H1 (cell line): ENCODE measurements around the gene PNPLA1. TPM values are rescaled to one million over a fixed set of nuclear protein-coding genes. Genes with fewer than 3 reads are reported as not detected.

Source experiments
- CTCF ChIA-PET: fragments of 300-600 bp; sonication (Branson Sonifier 250); formaldehyde crosslinking; loops from one replicate; lab custom pipeline; 2021; ENCODE audit not compliant: partially characterized antibody; lab: Charles Lee
- POLR2A ChIA-PET: fragments of 300-600 bp; sonication (Branson Sonifier 250); formaldehyde crosslinking; loops from one replicate; lab custom pipeline; 2021; ENCODE audit warnings: inconsistent platforms; ENCODE audit not compliant: partially characterized antibody; lab: Charles Lee
- DNase-seq, 2 experiments: peaks; one replicate each; pipeline versions ENCODE4 v3.0.0 to v3.0.0-alpha.2; 2010 to 2022; ENCODE audit warnings: low spot score in 2 of 2, low read depth in 1 of 2, mixed read lengths in 1 of 2
- FAIRE-seq: peaks from 2 replicates; lab custom pipeline; 2011; peaks lifted over from hg19 to GRCh38; lab: Jason Lieb, UNC
- H2AFZ ChIP-seq: 2 replicates; pipeline ENCODE4 v1.8.1; 2012; ENCODE audit warnings: low read length, inconsistent platforms
- H2AK5ac ChIP-seq: 2 replicates; pipeline ENCODE4 v1.6.1; 2013; ENCODE audit warnings: low read depth, low read length
- H2BK120ac ChIP-seq: replicated peaks from 2 replicates; pipeline ENCODE3; 2013; ENCODE audit warnings: low read depth, low read length, inconsistent platforms
- H2BK12ac ChIP-seq: 2 replicates; pipeline ENCODE4 v1.6.1; 2013; ENCODE audit warnings: low read depth, low read length
- H2BK15ac ChIP-seq: 2 replicates; pipeline ENCODE4 v1.6.1; 2013; ENCODE audit warnings: low read length
- H2BK20ac ChIP-seq: 2 replicates; pipeline ENCODE4 v1.6.1; 2013; ENCODE audit warnings: low read length
- H2BK5ac ChIP-seq: 2 replicates; pipeline ENCODE4 v1.6.1; 2013; ENCODE audit warnings: low read depth, low read length
- H3K14ac ChIP-seq: 2 replicates; pipeline ENCODE4 v1.6.1; 2013; ENCODE audit warnings: inconsistent platforms; ENCODE audit not compliant: insufficient read length
- H3K18ac ChIP-seq: 2 replicates; pipeline ENCODE4 v1.6.1; 2013; ENCODE audit warnings: low read length; ENCODE audit errors: extremely low read depth
- H3K23ac ChIP-seq: 2 replicates; pipeline ENCODE4 v1.6.1; 2013; ENCODE audit warnings: inconsistent platforms; ENCODE audit not compliant: insufficient read length
- H3K23me2 ChIP-seq: 2 replicates; pipeline ENCODE4 v1.6.1; 2013; ENCODE audit warnings: low read depth, low read length
- H3K27ac ChIP-seq: 2 replicates; pipeline ENCODE4 v1.6.1; 2011; ENCODE audit warnings: low read depth, low read length, inconsistent platforms
- H3K27me3 ChIP-seq, 4 experiments: replicated peaks in 1 of 4; 1 replicate in 1 of 4; 2 replicates in 3 of 4; pipeline versions ENCODE4 v1.6.1 to v1.8.1; 2011 to 2013; ENCODE audit warnings: low read length in 3 of 4, mild to moderate bottlenecking in 3 of 4, inconsistent platforms in 2 of 4, mixed read lengths in 2 of 4, moderate library complexity in 1 of 4; ENCODE audit not compliant: control insufficient read depth in 3 of 4, insufficient read depth in 3 of 4; ENCODE audit errors: extremely low read depth in 1 of 4
- H3K36me3 ChIP-seq, 4 experiments: 2 replicates each; pipeline versions ENCODE4 v1.6.1 to v1.8.1; 2011 to 2013; ENCODE audit warnings: mild to moderate bottlenecking in 4 of 4, low read length in 3 of 4, moderate library complexity in 2 of 4, control low read depth in 1 of 4, inconsistent platforms in 1 of 4; ENCODE audit not compliant: insufficient read depth in 4 of 4, control insufficient read depth in 2 of 4
- H3K4ac ChIP-seq: replicated peaks from 2 replicates; pipeline ENCODE3; 2013; ENCODE audit warnings: low read length, low read depth, mixed read lengths, inconsistent platforms; ENCODE audit not compliant: insufficient read length
- H3K4me1 ChIP-seq, 4 experiments: replicated peaks in 1 of 4; 1 replicate in 1 of 4; 2 replicates in 3 of 4; pipeline versions ENCODE4 v1.6.1 to v1.8.1; 2011 to 2013; ENCODE audit warnings: low read length in 3 of 4, inconsistent platforms in 2 of 4, mixed read lengths in 1 of 4; ENCODE audit not compliant: insufficient read depth in 4 of 4, control insufficient read depth in 3 of 4
- H3K4me2 ChIP-seq, 2 experiments: 2 replicates each; pipeline versions ENCODE4 v1.6.1 to v1.8.1; 2011 to 2013; ENCODE audit warnings: low read depth in 2 of 2, low read length in 2 of 2, control low read depth in 1 of 2, inconsistent platforms in 1 of 2, mild to moderate bottlenecking in 1 of 2; ENCODE audit not compliant: insufficient read depth in 1 of 2
- H3K4me3 ChIP-seq, 4 experiments: fragments of 200-600, 300-600 bp in 1 of 4; sonication (generic), shearing (Covaris generic), sonication (Bioruptor Twin) in 1 of 4; 2 replicates each; pipeline versions ENCODE4 v1.5.1 to v1.8.1; 2011 to 2016; ENCODE audit warnings: low read length in 4 of 4, low read depth in 3 of 4, control low read depth in 2 of 4, inconsistent platforms in 2 of 4, mild to moderate bottlenecking in 2 of 4, mixed read lengths in 1 of 4, moderate library complexity in 1 of 4; ENCODE audit not compliant: insufficient read depth in 2 of 4; ENCODE audit errors: extremely low read depth in 1 of 4
- H3K56ac ChIP-seq: replicated peaks from 2 replicates; pipeline ENCODE3; 2013; ENCODE audit warnings: low read depth, mild to moderate bottlenecking, mixed read lengths, low read length, inconsistent platforms; ENCODE audit not compliant: insufficient read length
- H3K79me1 ChIP-seq: 2 replicates; pipeline ENCODE4 v1.6.1; 2013; ENCODE audit warnings: low read depth, low read length, control low read depth
- H3K79me2 ChIP-seq, 2 experiments: 2 replicates each; pipeline versions ENCODE4 v1.6.1 to v1.8.1; 2012 to 2013; ENCODE audit warnings: low read length in 2 of 2, mild to moderate bottlenecking in 2 of 2, inconsistent platforms in 1 of 2; ENCODE audit not compliant: insufficient read depth in 2 of 2, control insufficient read depth in 1 of 2
- H3K9ac ChIP-seq, 4 experiments: replicated peaks in 1 of 4; 1 replicate in 1 of 4; 2 replicates in 3 of 4; pipeline versions ENCODE4 v1.6.1 to v1.8.1; 2011 to 2013; ENCODE audit warnings: low read depth in 3 of 4, low read length in 3 of 4, control low read depth in 2 of 4, mild to moderate bottlenecking in 2 of 4, moderate library complexity in 2 of 4, inconsistent platforms in 1 of 4; ENCODE audit errors: extremely low read depth in 1 of 4
- H3K9me3 ChIP-seq, 2 experiments: 2 replicates each; pipeline versions ENCODE4 v1.6.1 to v1.8.1; 2012 to 2013; ENCODE audit warnings: mild to moderate bottlenecking in 2 of 2, moderate library complexity in 2 of 2, control low read depth in 1 of 2, inconsistent platforms in 1 of 2, low read depth in 1 of 2, low read length in 1 of 2, mixed read lengths in 1 of 2; ENCODE audit not compliant: insufficient read depth in 2 of 2
- H4K20me1 ChIP-seq, 2 experiments: replicated peaks in 1 of 2; 2 replicates each; pipeline versions ENCODE3 to v1.8.1; 2011 to 2013; ENCODE audit warnings: inconsistent platforms in 2 of 2, low read length in 2 of 2, mild to moderate bottlenecking in 1 of 2; ENCODE audit not compliant: insufficient read depth in 2 of 2, control insufficient read depth in 1 of 2
- H4K5ac ChIP-seq: 2 replicates; pipeline ENCODE4 v1.6.1; 2013; ENCODE audit warnings: low read length, low read depth, mixed read lengths, inconsistent platforms; ENCODE audit not compliant: insufficient read length
- H4K8ac ChIP-seq: 2 replicates; pipeline ENCODE4 v1.8.0; 2013; ENCODE audit warnings: mild to moderate bottlenecking, moderate library complexity, low read length, inconsistent platforms; ENCODE audit not compliant: insufficient read depth; ENCODE audit errors: extremely low read depth
- H4K91ac ChIP-seq: replicated peaks from 2 replicates; pipeline ENCODE3; 2013; ENCODE audit warnings: low read length, mixed read lengths, inconsistent platforms; ENCODE audit not compliant: insufficient read length
- BRCA1 ChIP-seq: IDR thresholded peaks from 2 replicates; pipeline ENCODE4 v1.6.1; 2012; ENCODE audit warnings: low read depth, low read length, improper control_type of control experiment
- E2F6 ChIP-seq: IDR thresholded peaks from 2 replicates; pipeline ENCODE4 v1.6.1; 2012; ENCODE audit warnings: inconsistent platforms
- KDM4A ChIP-seq: IDR thresholded peaks from one replicate; pipeline ENCODE4 v1.7.1; 2012; ENCODE audit warnings: low read depth, mild to moderate bottlenecking, moderate library complexity, low read length, inconsistent platforms; ENCODE audit not compliant: severe bottlenecking
- MAFK ChIP-seq: IDR thresholded peaks from 2 replicates; pipeline ENCODE4 v1.6.1; 2012; ENCODE audit warnings: low read depth, mild to moderate bottlenecking, improper control_type of control experiment, low read length
- RAD21 ChIP-seq, 2 experiments: IDR thresholded peaks in 1 of 2; conservative IDR thresholded peaks in 1 of 2; 2 replicates each; pipeline ENCODE4 v1.6.1; 2011; ENCODE audit warnings: low read depth in 2 of 2, low read length in 2 of 2, improper control_type of control experiment in 1 of 2, inconsistent platforms in 1 of 2, mild to moderate bottlenecking in 1 of 2, moderate library complexity in 1 of 2
- SIRT6 ChIP-seq: IDR thresholded peaks from one replicate; pipeline ENCODE4 v1.7.1; 2012; ENCODE audit warnings: low read length, inconsistent platforms
- SUZ12 ChIP-seq: fragments of 200-600 bp; sonication (generic); IDR thresholded peaks from 2 replicates; pipeline ENCODE4 v1.6.1; 2012; ENCODE audit warnings: mild to moderate bottlenecking, inconsistent platforms, low read length, moderate library complexity, mixed read lengths
- TBP ChIP-seq: IDR thresholded peaks from 2 replicates; pipeline ENCODE4 v1.6.1; 2011; ENCODE audit warnings: low read depth, low read length, improper control_type of control experiment
- WGBS, 2 experiments: shearing (Covaris generic) in 1 of 2; methylation state at CpG; one replicate each; pipeline versions ENCODE4 v1.1.6 to v1.1.7; 2013 to 2015; ENCODE audit warnings: low lambda C conversion rate in 2 of 2, mixed read lengths in 2 of 2, inconsistent platforms in 1 of 2, low coverage in 1 of 2, missing lambda C conversion rate in 1 of 2; ENCODE audit not compliant: insufficient replicate concordance in 2 of 2, insufficient coverage in 1 of 2, insufficient read length in 1 of 2; ENCODE audit errors: extremely low coverage in 1 of 2, missing lambda C conversion rate in 1 of 2; 5-methylcytosine and 5-hydroxymethylcytosine counted together
- polyA plus RNA-seq, 7 experiments: library from polyadenylated mRNA; depleted of rRNA in 3 of 7; stranded (reverse) in 5 of 7; unstranded in 2 of 7; fragments of >200 nt in 5 of 7; fragments of 200-250 nt in 2 of 7; gene quantifications; 1 replicate in 5 of 7; 2 replicates in 1 of 7; 4 replicates in 1 of 7; pipeline versions ENCODE4 v1.2.1 to v1.2.3, GENCODE V29; 2011 to 2013; ENCODE audit warnings: missing spikeins in 2 of 7, mixed read lengths in 2 of 7
- total RNA-seq: library from RNA; stranded (reverse); fragmentation: NEBNext Ultra II Directional; extraction: Animal tissue kit (Norgen Biotek cat#: 25700); gene quantifications from 2 replicates; pipeline ENCODE4 v1.2.1, GENCODE V29; 2021

PNPLA1 gene
- total and polyA plus RNA-seq, 2 of the 8 experiments (the other 6 are each of a cell fraction or from before 2014, with no cell fraction given) = not detected

GRCh38 chr6:36349240-36349639 is 79.4 kb downstream of the PNPLA1 start:
- H2BK12ac ChIP-seq = no peak overlapping the region
- no peak overlapping the region for H2BK20ac ChIP-seq
- H2BK120ac ChIP-seq = no peak overlapping the region
- H3K18ac ChIP-seq = no peak overlapping the region
- no peak overlapping the region for H3K27ac ChIP-seq
- no peak overlapping the region for H2BK5ac ChIP-seq
- H3K4ac ChIP-seq = no peak overlapping the region
- no peaks in the 10 kb centered on the region for H3K4me1 ChIP-seq
- WGBS, 2 experiments = 94% methylated on average over 6 of the region's 6 CpGs; no CpG with 5 or more reads in 1 of the 2 experiments
- H4K5ac ChIP-seq = no peak overlapping the region
- no peaks in the 10 kb centered on the region for H3K36me3 ChIP-seq
- H4K20me1 ChIP-seq = no peaks in the 10 kb centered on the region
- H3K23ac ChIP-seq = no peak overlapping the region
- H3K79me1 ChIP-seq = no peaks in the 10 kb centered on the region
- no peaks in the 10 kb centered on the region for H3K23me2 ChIP-seq
- H3K79me2 ChIP-seq = no peaks in the 10 kb centered on the region
- H3K9me3 ChIP-seq = no peaks in the 10 kb centered on the region
- H2BK15ac ChIP-seq = no peak overlapping the region
- no peaks in the 10 kb centered on the region for H3K27me3 ChIP-seq
- H2AK5ac ChIP-seq = no peak overlapping the region
- DNase-seq = no peak
- H4K91ac ChIP-seq = no peak overlapping the region
- POLR2A ChIA-PET = no interaction called here
- no peak overlapping the region for H2AFZ ChIP-seq
- H4K8ac ChIP-seq = no peak overlapping the region
- TF ChIP-seq SIRT6 (no peak), KDM4A (no peak), RAD21 (IDR thresholded peaks at IDR 0.05 in 1 of 2, conservative IDR thresholded peaks at IDR 0.05 in 1 of 2; ENCODE audit: low read depth in 2 of 2, low read length in 2 of 2) (no peak), BRCA1 (no peak), TBP (no peak), E2F6 (no peak), MAFK (no peak), SUZ12 (no peak)
- no peak overlapping the region for H3K4me2 ChIP-seq
- H3K56ac ChIP-seq = no peak overlapping the region
- H3K4me3 ChIP-seq = no peak overlapping the region
- H3K14ac ChIP-seq = no peak overlapping the region
- CTCF ChIA-PET = interaction anchor here (0.6 to 2.7 kb wide), 4 partner anchors 8 to 49 kb away, joined by 4 to 16 read pairs (median 4); no protein-coding TSS in a partner anchor
- no peak for FAIRE-seq
- H3K9ac ChIP-seq = no peak overlapping the region
